Measurements from ENCODE around the gene THOP1.
A peak's percentile ranks its signal among the peaks of the same experiment; 100 is the strongest.

The THOP1 gene

GRCh38 chr19:2782329-2782935 is 2.9 kb upstream of the THOP1 start:
- H3K36me3 ChIP-seq = peaks cover 5% of the 10 kb centered on the region
- peak overlapping the region; percentile 76 for H3K27ac ChIP-seq
- H3K4me3 ChIP-seq (ENCODE audit: low read depth in 1 of 2, low read length in 1 of 2) = peak overlapping the region; percentile 78 to 96
- H3K27me3 ChIP-seq = no peaks in the 10 kb centered on the region
- peaks cover 36 to 38% of the 10 kb centered on the region in 2 experiments for H3K4me1 ChIP-seq (ENCODE audit: control insufficient read depth in 1 of 2, insufficient read depth in 1 of 2, low read depth in 1 of 2, low read length in 1 of 2)
- TF ChIP-seq, protein P1, sequence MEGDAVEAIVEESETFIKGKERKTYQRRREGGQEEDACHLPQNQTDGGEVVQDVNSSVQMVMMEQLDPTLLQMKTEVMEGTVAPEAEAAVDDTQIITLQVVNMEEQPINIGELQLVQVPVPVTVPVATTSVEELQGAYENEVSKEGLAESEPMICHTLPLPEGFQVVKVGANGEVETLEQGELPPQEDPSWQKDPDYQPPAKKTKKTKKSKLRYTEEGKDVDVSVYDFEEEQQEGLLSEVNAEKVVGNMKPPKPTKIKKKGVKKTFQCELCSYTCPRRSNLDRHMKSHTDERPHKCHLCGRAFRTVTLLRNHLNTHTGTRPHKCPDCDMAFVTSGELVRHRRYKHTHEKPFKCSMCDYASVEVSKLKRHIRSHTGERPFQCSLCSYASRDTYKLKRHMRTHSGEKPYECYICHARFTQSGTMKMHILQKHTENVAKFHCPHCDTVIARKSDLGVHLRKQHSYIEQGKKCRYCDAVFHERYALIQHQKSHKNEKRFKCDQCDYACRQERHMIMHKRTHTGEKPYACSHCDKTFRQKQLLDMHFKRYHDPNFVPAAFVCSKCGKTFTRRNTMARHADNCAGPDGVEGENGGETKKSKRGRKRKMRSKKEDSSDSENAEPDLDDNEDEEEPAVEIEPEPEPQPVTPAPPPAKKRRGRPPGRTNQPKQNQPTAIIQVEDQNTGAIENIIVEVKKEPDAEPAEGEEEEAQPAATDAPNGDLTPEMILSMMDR (IDR thresholded peaks at IDR 0.05) = no peak
- no peaks in the 10 kb centered on the region for H3K9me3 ChIP-seq

DNA sequence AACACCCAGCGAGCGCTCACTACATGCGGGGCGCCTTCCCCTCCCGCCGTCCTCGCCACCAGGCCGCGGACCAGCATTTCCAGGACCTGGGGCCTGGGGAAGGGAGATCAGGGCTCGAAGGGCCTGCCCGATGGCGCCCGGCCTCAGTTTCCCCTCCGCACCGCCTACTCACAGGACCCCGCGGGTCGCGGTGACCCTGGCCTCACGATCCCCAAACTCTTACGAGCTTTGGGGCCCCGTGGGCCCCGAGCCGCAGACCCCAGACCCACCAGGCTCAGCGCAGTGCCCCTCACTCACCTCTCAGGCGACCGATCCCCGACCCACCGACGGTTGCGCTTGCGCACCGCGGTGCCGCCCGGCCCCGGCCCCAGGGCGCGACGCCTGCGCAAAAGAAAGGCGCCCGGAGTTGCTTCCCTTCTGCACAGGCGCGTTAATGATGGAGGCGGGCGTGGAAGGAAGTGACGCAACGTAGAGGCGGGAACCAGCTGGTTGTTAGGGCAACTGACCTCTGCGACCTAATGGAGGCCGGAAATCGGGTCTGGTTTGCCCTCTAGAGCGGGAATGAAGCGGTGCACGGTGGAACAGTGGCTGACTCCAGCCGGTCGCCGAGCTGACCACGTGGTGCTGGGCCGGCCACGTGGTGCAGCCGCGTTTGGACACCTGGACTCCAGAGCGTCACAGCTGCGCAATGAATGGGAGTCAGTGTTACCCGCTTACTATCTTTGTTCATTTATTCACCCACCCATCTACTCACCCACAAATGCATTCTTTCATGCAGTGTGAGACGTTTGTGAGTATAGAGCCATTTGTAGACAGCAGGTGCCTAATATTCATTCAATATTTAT is 2.1 kb upstream of the THOP1 start, which contains the start of gene SGTA:
SGTA (minus strand) TSS at position 338 of the 845 bp plus-strand sequence. CDS start 14,205 bp downstream, outside the sequence.
- TF ChIP-seq, protein P1 (IDR thresholded peaks at IDR 0.05) = peak; percentile 85

GRCh38 chr19:2783781-2784145 is 1.5 kb upstream of the THOP1 start:
- TF ChIP-seq, protein P1 (IDR thresholded peaks at IDR 0.05) = no peak
- Histone ChIP-seq H3K4me3 (ENCODE audit: low read depth in 1 of 2, low read length in 1 of 2) (peak overlapping the region; percentile 78 to 96), H3K4me1 (ENCODE audit: control insufficient read depth in 1 of 2, insufficient read depth in 1 of 2, low read depth in 1 of 2, low read length in 1 of 2) (peaks cover 36 to 38% of the 10 kb centered on the region in 2 experiments), H3K9me3 (no peaks in the 10 kb centered on the region), H3K27me3 (no peaks in the 10 kb centered on the region), H3K36me3 (peaks cover 5% of the 10 kb centered on the region), H3K27ac (peak overlapping the region; percentile 76)

More for the DNA sequence above, 2.1 kb upstream of the THOP1 start, which contains the start of gene SGTA:
- Histone ChIP-seq H3K4me3 (ENCODE audit: low read depth in 1 of 2, low read length in 1 of 2) (peak within 1 kb of the TSS; percentile 78 to 96), H3K27me3 (no peaks in the 10 kb centered on the region), H3K4me1 (ENCODE audit: control insufficient read depth in 1 of 2, insufficient read depth in 1 of 2, low read depth in 1 of 2, low read length in 1 of 2) (peaks cover 36 to 38% of the 10 kb centered on the region in 2 experiments), H3K36me3 (peaks cover 5% of the 10 kb centered on the region), H3K27ac (peak within 1 kb of the TSS; percentile 76), H3K9me3 (no peaks in the 10 kb centered on the region)

GRCh38 chr19:2787115-2787514 is 1.8 kb downstream of the THOP1 start:
- H3K27ac ChIP-seq = no peak overlapping the region
- H3K4me1 ChIP-seq (ENCODE audit: control insufficient read depth in 1 of 2, insufficient read depth in 1 of 2, low read depth in 1 of 2, low read length in 1 of 2) = peaks cover 32 to 36% of the 10 kb centered on the region in 2 experiments
- peaks cover 13% of the 10 kb centered on the region for H3K36me3 ChIP-seq
- H3K27me3 ChIP-seq = no peaks in the 10 kb centered on the region
- no peak overlapping the region for H3K4me3 ChIP-seq (ENCODE audit: low read depth in 1 of 2, low read length in 1 of 2)
- H3K9me3 ChIP-seq = no peaks in the 10 kb centered on the region
- TF ChIP-seq, protein P1 (IDR thresholded peaks at IDR 0.05) = no peak

GRCh38 chr19:2788237-2788636 is 2.9 kb downstream of the THOP1 start:
- Histone ChIP-seq H3K4me3 (ENCODE audit: low read depth in 1 of 2, low read length in 1 of 2) (no peak overlapping the region), H3K27ac (no peak overlapping the region)

More at GRCh38 chr19:2788237-2788636, 2.9 kb downstream of the THOP1 start:
- H3K36me3 ChIP-seq = peaks cover 13% of the 10 kb centered on the region
- no peaks in the 10 kb centered on the region for H3K27me3 ChIP-seq
- TF ChIP-seq, protein P1 (IDR thresholded peaks at IDR 0.05) = no peak
- peaks cover 25 to 29% of the 10 kb centered on the region in 2 experiments for H3K4me1 ChIP-seq (ENCODE audit: control insufficient read depth in 1 of 2, insufficient read depth in 1 of 2, low read depth in 1 of 2, low read length in 1 of 2)
- no peaks in the 10 kb centered on the region for H3K9me3 ChIP-seq
